Measurements from ENCODE around the gene RUSF1.
"Not testable (repeated sequence)": the region's sequence is repeated elsewhere in the genome, so short reads cannot be mapped to it uniquely, and the experiment has no call there.

RUSF1 gene

GRCh38 chr16:31507929-31508705 lies at the start of gene RUSF1:
TSS of gene RUSF1 (minus strand) at chr16:31508391. CDS start at chr16:31508373, 18 bp downstream.
- peak; percentile 72 for DNase-seq (ENCODE audit: low read depth)

GRCh38 chr16:31542763-31543162 lies 34.6 kb upstream of the RUSF1 start:
- no peak for DNase-seq (ENCODE audit: low read depth)

- not testable (repeated sequence) for DNase-seq (ENCODE audit: low read depth)
These were observed 31.6 kb upstream of the RUSF1 start for GRCh38 chr16:31539762-31540161.

- not testable (repeated sequence) for DNase-seq (ENCODE audit: low read depth)
These were observed 30.0 kb upstream of the RUSF1 start for GRCh38 chr16:31538243-31538598.

GRCh38 chr16:31537362-31538242 lies 29.4 kb upstream of the RUSF1 start:
- DNase-seq (ENCODE audit: low read depth): no peak

- DNase-seq (ENCODE audit: low read depth): no peak
These were observed 28.7 kb upstream of the RUSF1 start for GRCh38 chr16:31536804-31537361.

GRCh38 chr16:31535737-31536136 lies 27.5 kb upstream of the RUSF1 start:
- DNase-seq (ENCODE audit: low read depth): no peak

- DNase-seq (ENCODE audit: low read depth): no peak
These were observed 24.7 kb upstream of the RUSF1 start for GRCh38 chr16:31532896-31533295.

- no peak for DNase-seq (ENCODE audit: low read depth)
These were observed 23.9 kb upstream of the RUSF1 start for GRCh38 chr16:31532120-31532519.

- DNase-seq (ENCODE audit: low read depth): no peak
These were observed 22.9 kb upstream of the RUSF1 start for GRCh38 chr16:31531096-31531495.

GRCh38 chr16:31530405-31530804 lies 22.2 kb upstream of the RUSF1 start:
- no peak for DNase-seq (ENCODE audit: low read depth)

- DNase-seq (ENCODE audit: low read depth): no peak
These were observed 21.7 kb upstream of the RUSF1 start for GRCh38 chr16:31529937-31530312.

GRCh38 chr16:31529108-31529936 lies 21.1 kb upstream of the RUSF1 start:
- DNase-seq (ENCODE audit: low read depth): no peak

- DNase-seq (ENCODE audit: low read depth): no peak
These were observed 20.4 kb upstream of the RUSF1 start for GRCh38 chr16:31528523-31529107.

- DNase-seq (ENCODE audit: low read depth): no peak
These were observed 19.6 kb upstream of the RUSF1 start, which contains the start of gene AHSP for GRCh38 chr16:31527734-31528274. TSS of gene AHSP (plus strand) at chr16:31527900. CDS start at chr16:31528140, 240 bp downstream.

- no peak for DNase-seq (ENCODE audit: low read depth)
These were observed 16.9 kb upstream of the RUSF1 start for GRCh38 chr16:31525113-31525512.

- not testable (repeated sequence) for DNase-seq (ENCODE audit: low read depth)
These were observed 15.6 kb upstream of the RUSF1 start for GRCh38 chr16:31523768-31524167.

GRCh38 chr16:31522071-31522470 lies 13.9 kb upstream of the RUSF1 start:
- no peak for DNase-seq (ENCODE audit: low read depth)

- no peak for DNase-seq (ENCODE audit: low read depth)
These were observed 13.2 kb upstream of the RUSF1 start for GRCh38 chr16:31521368-31521767.

GRCh38 chr16:31519759-31520431 lies 11.7 kb upstream of the RUSF1 start:
- no peak for DNase-seq (ENCODE audit: low read depth)
